Astrocyte (in vitro differentiated cells and primary cell): ENCODE data around the gene MTHFSD. TPM values are rescaled to one million over a fixed set of nuclear protein-coding genes. Genes with fewer than 3 reads are reported as not detected.

Experiments
- DNase-seq: peaks from one replicate; pipeline ENCODE4 v3.0.0-alpha.2; 2010; ENCODE audit warnings: low read depth
- FAIRE-seq: peaks from 2 replicates; lab custom pipeline; 2011; peaks lifted over from hg19 to GRCh38; lab: Jason Lieb, UNC
- H2AFZ ChIP-seq: 2 replicates; pipeline ENCODE4 v1.6.0; 2012; ENCODE audit warnings: low read depth, low read length, inconsistent platforms
- H3K27ac ChIP-seq: 2 replicates; pipeline ENCODE4 v1.5.1; 2011; ENCODE audit warnings: low read depth, low read length, inconsistent platforms
- H3K27me3 ChIP-seq: 2 replicates; pipeline ENCODE4 v1.6.0; 2011; ENCODE audit warnings: low read length, inconsistent platforms; ENCODE audit not compliant: insufficient read depth
- H3K36me3 ChIP-seq: 2 replicates; pipeline ENCODE4 v1.5.1; 2011; ENCODE audit warnings: low read length, inconsistent platforms; ENCODE audit not compliant: insufficient read depth
- H3K4me1 ChIP-seq: 2 replicates; pipeline ENCODE4 v1.5.1; 2011; ENCODE audit warnings: low read length, inconsistent platforms; ENCODE audit not compliant: insufficient read depth
- H3K4me2 ChIP-seq: 2 replicates; pipeline ENCODE4 v1.6.0; 2012; ENCODE audit warnings: low read length, inconsistent platforms
- H3K4me3 ChIP-seq: 2 replicates; pipeline ENCODE4 v1.5.1; 2011; ENCODE audit warnings: low read depth, mild to moderate bottlenecking, low read length, inconsistent platforms; ENCODE audit not compliant: insufficient read depth
- H3K79me2 ChIP-seq: 2 replicates; pipeline ENCODE4 v1.6.0; 2012; ENCODE audit warnings: mild to moderate bottlenecking, low read length, inconsistent platforms; ENCODE audit not compliant: insufficient read depth
- H3K9ac ChIP-seq: 2 replicates; pipeline ENCODE4 v1.6.0; 2012; ENCODE audit warnings: mild to moderate bottlenecking, low read length, inconsistent platforms
- H3K9me3 ChIP-seq: 2 replicates; pipeline ENCODE4 v1.5.1; 2012; ENCODE audit warnings: low read depth, mild to moderate bottlenecking, low read length, inconsistent platforms; ENCODE audit not compliant: insufficient read depth
- H4K20me1 ChIP-seq: 2 replicates; pipeline ENCODE4 v1.6.0; 2012; ENCODE audit warnings: low read length, inconsistent platforms; ENCODE audit not compliant: insufficient read depth
- H3K27ac Mint-ChIP-seq: one replicate; pipeline ENCODE4 v1.8.0; 2021; ENCODE audit warnings: mild to moderate bottlenecking, mixed read lengths; ENCODE audit not compliant: unreplicated experiment
- H3K27me3 Mint-ChIP-seq: one replicate; pipeline ENCODE4 v1.8.0; 2021; ENCODE audit warnings: low read depth, mixed read lengths; ENCODE audit not compliant: unreplicated experiment
- H3K36me3 Mint-ChIP-seq: one replicate; pipeline ENCODE4 v1.8.0; 2021; ENCODE audit warnings: low read depth, mixed read lengths; ENCODE audit not compliant: unreplicated experiment
- H3K4me1 Mint-ChIP-seq: one replicate; pipeline ENCODE4 v1.8.0; 2021; ENCODE audit warnings: low read depth, mixed read lengths; ENCODE audit not compliant: unreplicated experiment
- H3K4me3 Mint-ChIP-seq: one replicate; pipeline ENCODE4 v1.8.0; 2021; ENCODE audit warnings: mild to moderate bottlenecking, moderate library complexity, mixed read lengths; ENCODE audit not compliant: unreplicated experiment
- H3K9me3 Mint-ChIP-seq: one replicate; pipeline ENCODE4 v1.8.0; 2021; ENCODE audit warnings: mild to moderate bottlenecking, mixed read lengths; ENCODE audit not compliant: unreplicated experiment
- EZH2 ChIP-seq: IDR thresholded peaks from 2 replicates; pipeline ENCODE4 v1.6.1; 2012; ENCODE audit warnings: mild to moderate bottlenecking, low read length, inconsistent platforms; ENCODE audit not compliant: insufficient read depth
- total RNA-seq: library from RNA; stranded (reverse); gene quantifications from 2 replicates; pipeline ENCODE4 v1.2.1, GENCODE V29; 2021
- TF ChIP-seq, protein P1 (sequence below): IDR thresholded peaks from 2 replicates; pipeline ENCODE4 v1.5.1; 2011; ENCODE audit warnings: low read depth, mild to moderate bottlenecking, inconsistent platforms, low read length, moderate library complexity; ENCODE audit not compliant: insufficient read depth

The MTHFSD gene
- total RNA-seq, 1 donor from 2014 or later: 15.6 TPM

DNA sequence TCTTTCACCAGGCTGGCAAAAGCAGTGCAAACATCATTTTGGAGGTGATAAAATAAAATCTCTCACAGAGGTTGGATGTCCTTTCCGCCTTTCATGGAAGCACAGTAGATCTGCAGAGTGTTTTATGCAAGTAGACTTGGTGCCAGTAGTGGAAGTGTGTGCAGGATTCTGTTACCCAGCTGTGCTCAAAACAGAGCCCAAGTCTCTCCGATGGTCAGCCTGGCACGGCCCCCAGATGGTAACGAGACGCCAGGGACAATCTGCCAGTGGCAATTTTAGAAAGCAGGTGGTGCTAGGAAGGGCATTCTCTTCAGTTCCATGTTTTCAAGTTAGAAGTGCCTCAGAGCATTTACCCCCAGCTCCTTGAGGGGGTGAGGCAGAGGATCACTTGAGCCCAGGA is 1.5 kb upstream of the MTHFSD start:
- no peak for FAIRE-seq
- no peak for DNase-seq

DNA sequence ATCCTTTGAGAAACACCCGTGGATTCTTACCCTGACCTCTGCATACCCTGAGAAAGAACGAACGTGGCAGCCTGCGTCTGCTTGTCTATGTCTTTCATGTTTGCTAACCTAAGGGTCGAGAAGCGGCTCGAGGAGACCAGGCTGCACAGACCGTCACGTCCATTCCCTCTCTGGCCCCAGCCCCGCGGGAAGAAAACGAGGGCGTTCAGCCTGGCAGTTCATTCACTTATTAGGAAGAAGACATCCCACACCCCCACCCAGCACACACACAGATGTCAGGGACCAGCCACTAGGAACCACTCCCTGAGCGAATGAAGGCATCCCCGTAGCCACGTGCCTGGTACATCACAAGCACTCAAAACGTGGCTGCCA is 655 bp upstream of the MTHFSD start:
- H2AFZ ChIP-seq: peak overlapping the region; percentile 97
- no peak for FAIRE-seq
- peaks cover 12% of the 10 kb centered on the region for H3K4me1 ChIP-seq
- peak overlapping the region; percentile 91 for H3K4me2 ChIP-seq
- H3K4me3 Mint-ChIP-seq: peak overlapping the region; percentile 95
- H3K27ac Mint-ChIP-seq: peak overlapping the region; percentile 93
- no peaks in the 10 kb centered on the region for H4K20me1 ChIP-seq
- no peaks in the 10 kb centered on the region for H3K9me3 Mint-ChIP-seq
- no peaks in the 10 kb centered on the region for H3K36me3 ChIP-seq
- no peaks in the 10 kb centered on the region for H3K36me3 Mint-ChIP-seq
- TF ChIP-seq, protein P1, sequence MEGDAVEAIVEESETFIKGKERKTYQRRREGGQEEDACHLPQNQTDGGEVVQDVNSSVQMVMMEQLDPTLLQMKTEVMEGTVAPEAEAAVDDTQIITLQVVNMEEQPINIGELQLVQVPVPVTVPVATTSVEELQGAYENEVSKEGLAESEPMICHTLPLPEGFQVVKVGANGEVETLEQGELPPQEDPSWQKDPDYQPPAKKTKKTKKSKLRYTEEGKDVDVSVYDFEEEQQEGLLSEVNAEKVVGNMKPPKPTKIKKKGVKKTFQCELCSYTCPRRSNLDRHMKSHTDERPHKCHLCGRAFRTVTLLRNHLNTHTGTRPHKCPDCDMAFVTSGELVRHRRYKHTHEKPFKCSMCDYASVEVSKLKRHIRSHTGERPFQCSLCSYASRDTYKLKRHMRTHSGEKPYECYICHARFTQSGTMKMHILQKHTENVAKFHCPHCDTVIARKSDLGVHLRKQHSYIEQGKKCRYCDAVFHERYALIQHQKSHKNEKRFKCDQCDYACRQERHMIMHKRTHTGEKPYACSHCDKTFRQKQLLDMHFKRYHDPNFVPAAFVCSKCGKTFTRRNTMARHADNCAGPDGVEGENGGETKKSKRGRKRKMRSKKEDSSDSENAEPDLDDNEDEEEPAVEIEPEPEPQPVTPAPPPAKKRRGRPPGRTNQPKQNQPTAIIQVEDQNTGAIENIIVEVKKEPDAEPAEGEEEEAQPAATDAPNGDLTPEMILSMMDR: no peak
- no peak for TF ChIP-seq EZH2
- peaks cover 11% of the 10 kb centered on the region for H3K27me3 Mint-ChIP-seq
- peak overlapping the region; percentile 98 for H3K9ac ChIP-seq
- peak overlapping the region; percentile 89 for H3K27ac ChIP-seq
- no peaks in the 10 kb centered on the region for H3K9me3 ChIP-seq
- H3K79me2 ChIP-seq: peaks cover 21% of the 10 kb centered on the region
- no peak for DNase-seq
- H3K27me3 ChIP-seq: no peaks in the 10 kb centered on the region
- H3K4me1 Mint-ChIP-seq: no peaks in the 10 kb centered on the region
- peak overlapping the region; percentile 93 for H3K4me3 ChIP-seq

More for the DNA sequence above, 1.5 kb upstream of the MTHFSD start:
- H3K36me3 Mint-ChIP-seq: no peaks in the 10 kb centered on the region
- peak overlapping the region; percentile 41 for H3K4me3 Mint-ChIP-seq
- Histone ChIP-seq H3K36me3 (no peaks in the 10 kb centered on the region), H3K79me2 (peaks cover 21% of the 10 kb centered on the region), H3K4me1 (peaks cover 12% of the 10 kb centered on the region), H3K4me3 (no peak overlapping the region), H3K9me3 (no peaks in the 10 kb centered on the region), H2AFZ (no peak overlapping the region), H3K4me2 (no peak overlapping the region), H4K20me1 (no peaks in the 10 kb centered on the region), H3K27me3 (no peaks in the 10 kb centered on the region), H3K27ac (no peak overlapping the region), H3K9ac (no peak overlapping the region)
- H3K27ac Mint-ChIP-seq: no peak overlapping the region
- TF ChIP-seq, protein P1: no peak
- TF ChIP-seq EZH2: no peak
- no peaks in the 10 kb centered on the region for H3K9me3 Mint-ChIP-seq
- no peaks in the 10 kb centered on the region for H3K4me1 Mint-ChIP-seq
- H3K27me3 Mint-ChIP-seq: peaks cover 16% of the 10 kb centered on the region

DNA sequence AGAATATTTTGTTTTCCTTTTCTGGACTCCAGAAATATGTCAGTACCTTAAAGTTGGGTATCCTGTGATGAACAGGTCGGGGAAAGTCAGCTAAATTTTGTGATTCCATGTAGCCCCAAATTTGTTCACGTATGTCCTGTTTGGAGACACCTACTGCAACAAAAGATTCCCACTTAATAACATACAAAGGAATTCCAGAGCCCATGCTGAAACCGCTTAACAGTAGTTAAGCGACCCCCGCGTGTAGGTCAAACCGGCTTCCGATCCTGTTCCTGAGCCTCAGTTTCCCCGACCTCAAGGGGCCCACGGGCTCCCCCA is 477 bp downstream of the MTHFSD start:
- H4K20me1 ChIP-seq: no peaks in the 10 kb centered on the region
- H3K9ac ChIP-seq: peak overlapping the region; percentile 98
- FAIRE-seq (no peak), DNase-seq (no peak)
- no peaks in the 10 kb centered on the region for H3K9me3 ChIP-seq
- H3K4me3 ChIP-seq: peak overlapping the region; percentile 93
- H3K27ac Mint-ChIP-seq: peak overlapping the region; percentile 93
- peak overlapping the region; percentile 95 for H3K4me3 Mint-ChIP-seq
- H3K4me2 ChIP-seq: peak overlapping the region; percentile 91
- peaks cover 11% of the 10 kb centered on the region for H3K27me3 Mint-ChIP-seq
- peaks cover 2% of the 10 kb centered on the region for H3K36me3 Mint-ChIP-seq
- peaks cover 7% of the 10 kb centered on the region for H3K36me3 ChIP-seq
- H3K79me2 ChIP-seq: peaks cover 21% of the 10 kb centered on the region
- no peaks in the 10 kb centered on the region for H3K4me1 Mint-ChIP-seq
- H2AFZ ChIP-seq: peak overlapping the region; percentile 91
- peaks cover 12% of the 10 kb centered on the region for H3K4me1 ChIP-seq
- H3K27me3 ChIP-seq: no peaks in the 10 kb centered on the region
- H3K9me3 Mint-ChIP-seq: no peaks in the 10 kb centered on the region
- TF ChIP-seq, protein P1: no peak
- no peak for TF ChIP-seq EZH2
- peak overlapping the region; percentile 89 for H3K27ac ChIP-seq
